Activated T-cell treated with anti-CD3 and anti-CD28 coated beads, Interleukin-2, amount 50 U/mL, for 72 hours (primary cell): ENCODE measurements around the gene MGLL. TPM values are rescaled to one million over a fixed set of nuclear protein-coding genes. Genes with fewer than 3 reads are reported as not detected.

Experiments used
- ATAC-seq, 2 donors: fragments of 150-1000 bp; cut with Tn5 transposase; replicated peaks in 1 of 2; 2 replicates each; pipeline ENCODE4 v1.10.0; 2021; ENCODE audit warnings: moderate library complexity in 2 of 2, mild to moderate bottlenecking in 1 of 2
- DNase-seq, 2 donors: peaks; one replicate each; pipeline ENCODE4 v3.0.0; 2021 to 2022; ENCODE audit warnings: mixed read lengths in 1 of 2
- H3K27ac Mint-ChIP-seq: one replicate; pipeline ENCODE4 v1.8.0; 2022; ENCODE audit warnings: mild to moderate bottlenecking, moderate library complexity, mixed read lengths
- H3K27me3 Mint-ChIP-seq: one replicate; pipeline ENCODE4 v1.8.0; 2022; ENCODE audit warnings: low read depth, mixed read lengths
- H3K36me3 Mint-ChIP-seq, 2 donors: one replicate each; pipeline ENCODE4 v1.8.0; 2022; ENCODE audit warnings: mixed read lengths in 2 of 2, mild to moderate bottlenecking in 1 of 2; ENCODE audit not compliant: insufficient read depth in 2 of 2
- H3K4me1 Mint-ChIP-seq: one replicate; pipeline ENCODE4 v1.8.0; 2022; ENCODE audit warnings: low read depth, mixed read lengths
- H3K4me3 Mint-ChIP-seq, 2 donors: one replicate each; pipeline ENCODE4 v1.8.0; 2022; ENCODE audit warnings: mild to moderate bottlenecking in 2 of 2, mixed read lengths in 2 of 2, moderate library complexity in 2 of 2
- H3K9me3 Mint-ChIP-seq, 2 donors: one replicate each; pipeline ENCODE4 v1.8.0; 2022; ENCODE audit warnings: mixed read lengths in 2 of 2
- total RNA-seq, 2 donors: library from RNA; stranded (reverse); gene quantifications; one replicate each; pipeline ENCODE4 v1.2.3, GENCODE V29; 2022

MGLL gene
- total RNA-seq, 2 donors from 2014 or later = 1.7 to 2.3 TPM

DNA sequence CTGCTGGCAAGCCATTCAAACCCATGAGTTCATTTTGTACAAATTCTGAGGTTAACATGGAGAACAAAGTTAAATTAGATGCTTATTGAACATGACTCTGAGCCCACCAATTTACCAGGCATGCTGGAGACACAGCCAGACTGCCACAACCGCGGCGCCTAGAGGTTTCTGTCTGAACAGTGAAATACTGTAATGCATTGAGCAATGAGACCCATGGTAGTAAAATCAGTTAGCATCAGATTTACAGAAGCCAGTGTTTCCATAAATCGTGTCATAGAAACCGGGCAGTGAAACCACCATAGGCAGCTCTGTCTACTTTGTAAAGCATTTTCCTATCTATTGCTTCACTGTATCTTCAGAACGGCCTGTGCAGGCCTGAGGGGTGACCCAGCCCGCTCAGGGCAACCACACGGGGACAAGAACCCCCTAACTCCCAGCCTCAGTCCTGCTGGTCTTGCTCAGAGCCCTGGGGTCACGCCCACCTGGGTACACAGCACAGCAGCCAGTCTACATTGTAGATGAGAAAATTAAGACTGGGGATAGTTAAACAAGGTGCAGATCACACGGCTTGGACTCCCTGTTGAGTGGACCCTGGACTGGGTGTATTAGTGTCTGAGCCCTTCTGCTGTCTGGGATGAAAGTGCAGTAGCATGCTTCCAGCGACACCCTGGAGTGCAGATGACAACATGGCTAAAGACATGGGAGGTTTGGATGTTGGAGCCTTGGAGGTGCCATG lies 44.2 kb downstream of the MGLL start:
- no peaks in the 10 kb centered on the region for H3K36me3 Mint-ChIP-seq
- peaks cover 9% of the 10 kb centered on the region for H3K27me3 Mint-ChIP-seq
- H3K4me1 Mint-ChIP-seq = peaks cover 23% of the 10 kb centered on the region
- H3K9me3 Mint-ChIP-seq = peaks cover 0 to 6% of the 10 kb centered on the region in 2 donors
- ATAC-seq = no peak
- no peak overlapping the region for H3K4me3 Mint-ChIP-seq
- no peak overlapping the region for H3K27ac Mint-ChIP-seq
- DNase-seq = no peak

- ATAC-seq = no peak
- peaks cover 23% of the 10 kb centered on the region for H3K4me1 Mint-ChIP-seq
- DNase-seq = no peak
- H3K27me3 Mint-ChIP-seq = peaks cover 9% of the 10 kb centered on the region
- H3K36me3 Mint-ChIP-seq = no peaks in the 10 kb centered on the region
- no peak overlapping the region for H3K27ac Mint-ChIP-seq
- peaks cover 0 to 6% of the 10 kb centered on the region in 2 donors for H3K9me3 Mint-ChIP-seq
- H3K4me3 Mint-ChIP-seq = no peak overlapping the region
Observed at GRCh38 chr3:127777332-127777731, 45.0 kb downstream of the MGLL start.

GRCh38 chr3:127776347-127776746 lies 46.0 kb downstream of the MGLL start:
- H3K27ac Mint-ChIP-seq = no peak overlapping the region
- H3K27me3 Mint-ChIP-seq = peaks cover 9% of the 10 kb centered on the region
- H3K36me3 Mint-ChIP-seq = no peaks in the 10 kb centered on the region
- peaks cover 0 to 6% of the 10 kb centered on the region in 2 donors for H3K9me3 Mint-ChIP-seq
- DNase-seq (no peak), ATAC-seq (no peak)
- H3K4me3 Mint-ChIP-seq = no peak overlapping the region
- H3K4me1 Mint-ChIP-seq = peaks cover 23% of the 10 kb centered on the region

- Mint-ChIP-seq H3K36me3 (no peaks in the 10 kb centered on the region), H3K4me3 (peak overlapping the region in 1 of 2 donors; percentile 16), H3K4me1 (peaks cover 23% of the 10 kb centered on the region), H3K9me3 (peaks cover 0 to 6% of the 10 kb centered on the region in 2 donors), H3K27me3 (peaks cover 9% of the 10 kb centered on the region), H3K27ac (no peak overlapping the region)
- no peak for DNase-seq
- ATAC-seq = no peak
Observed at GRCh38 chr3:127775398-127776109, 46.8 kb downstream of the MGLL start.

GRCh38 chr3:127774647-127775046 lies 47.7 kb downstream of the MGLL start:
- Mint-ChIP-seq H3K9me3 (peaks cover 0 to 6% of the 10 kb centered on the region in 2 donors), H3K27me3 (peaks cover 9% of the 10 kb centered on the region), H3K36me3 (no peaks in the 10 kb centered on the region), H3K4me1 (peaks cover 20% of the 10 kb centered on the region), H3K4me3 (no peak overlapping the region), H3K27ac (no peak overlapping the region)
- DNase-seq (no peak), ATAC-seq (no peak)

GRCh38 chr3:127773752-127774395 lies 48.4 kb downstream of the MGLL start:
- H3K4me1 Mint-ChIP-seq = peaks cover 17% of the 10 kb centered on the region
- DNase-seq (no peak), ATAC-seq (no peak)
- no peak overlapping the region for H3K27ac Mint-ChIP-seq
- H3K4me3 Mint-ChIP-seq = no peak overlapping the region
- peaks cover 0 to 6% of the 10 kb centered on the region in 2 donors for H3K9me3 Mint-ChIP-seq
- H3K36me3 Mint-ChIP-seq = no peaks in the 10 kb centered on the region
- peaks cover 9% of the 10 kb centered on the region for H3K27me3 Mint-ChIP-seq

- H3K9me3 Mint-ChIP-seq = peaks cover 0 to 6% of the 10 kb centered on the region in 2 donors
- peaks cover 9% of the 10 kb centered on the region for H3K27me3 Mint-ChIP-seq
- H3K36me3 Mint-ChIP-seq = peaks cover 0 to 3% of the 10 kb centered on the region in 2 donors
- peaks cover 17% of the 10 kb centered on the region for H3K4me1 Mint-ChIP-seq
- no peak overlapping the region for H3K27ac Mint-ChIP-seq
- no peak for ATAC-seq
- no peak for DNase-seq
- H3K4me3 Mint-ChIP-seq = no peak overlapping the region
Observed at GRCh38 chr3:127772827-127773751, 49.2 kb downstream of the MGLL start.

DNA sequence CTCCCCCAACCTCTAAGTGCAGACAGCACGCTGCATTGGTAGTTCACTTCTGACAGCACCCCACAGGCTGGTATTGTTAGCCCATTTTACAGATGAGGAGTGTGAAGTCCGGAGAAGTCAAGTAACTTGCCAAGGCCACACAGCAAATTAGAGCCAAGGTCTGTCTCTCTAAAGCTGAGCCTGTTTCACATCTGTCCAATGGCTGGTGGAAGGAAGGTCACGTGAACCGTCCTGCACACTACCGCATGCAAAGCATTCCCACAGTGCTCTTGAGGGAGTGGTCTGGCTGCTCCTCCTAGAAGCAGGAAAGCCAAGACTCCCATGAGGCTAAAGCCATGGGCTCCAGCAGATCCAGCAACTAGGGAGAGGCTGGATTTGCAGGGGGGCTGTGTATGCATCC lies 50.0 kb downstream of the MGLL start:
- Mint-ChIP-seq H3K36me3 (peaks cover 0 to 3% of the 10 kb centered on the region in 2 donors), H3K27ac (no peak overlapping the region), H3K27me3 (peaks cover 9% of the 10 kb centered on the region), H3K4me1 (peaks cover 17% of the 10 kb centered on the region), H3K9me3 (peaks cover 0 to 5% of the 10 kb centered on the region in 2 donors), H3K4me3 (no peak overlapping the region)
- no peak for ATAC-seq
- DNase-seq = no peak

DNA sequence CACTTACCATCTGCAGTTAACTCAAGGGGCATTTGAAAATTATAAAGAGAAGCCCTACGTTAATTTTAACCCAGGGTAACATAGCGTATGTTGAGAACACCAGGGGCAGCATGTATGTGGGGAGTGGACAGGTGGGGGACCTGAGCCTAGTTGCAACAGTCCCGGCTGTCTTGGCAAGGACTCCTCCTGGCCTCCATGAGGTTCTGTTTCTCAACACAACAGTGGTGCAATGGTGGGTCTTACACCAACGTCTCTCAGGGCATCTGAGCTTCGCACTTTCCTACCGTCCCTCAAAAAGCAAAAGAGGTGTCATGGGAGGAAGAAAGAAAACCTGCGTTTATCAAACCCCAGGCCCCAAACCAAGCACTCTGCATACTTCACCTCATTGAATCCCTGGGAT lies 50.6 kb downstream of the MGLL start:
- peaks cover 7% of the 10 kb centered on the region for H3K27me3 Mint-ChIP-seq
- no peak for ATAC-seq
- no peak for DNase-seq
- H3K4me1 Mint-ChIP-seq = peaks cover 17% of the 10 kb centered on the region
- no peak overlapping the region for H3K27ac Mint-ChIP-seq
- H3K4me3 Mint-ChIP-seq = no peak overlapping the region
- H3K36me3 Mint-ChIP-seq = peaks cover 0 to 3% of the 10 kb centered on the region in 2 donors
- peaks cover 0 to 2% of the 10 kb centered on the region in 2 donors for H3K9me3 Mint-ChIP-seq

GRCh38 chr3:127770671-127771355 lies 51.5 kb downstream of the MGLL start:
- no peak overlapping the region for H3K27ac Mint-ChIP-seq
- H3K27me3 Mint-ChIP-seq = no peaks in the 10 kb centered on the region
- H3K4me1 Mint-ChIP-seq = peaks cover 13% of the 10 kb centered on the region
- DNase-seq (no peak), ATAC-seq (no peak)
- H3K9me3 Mint-ChIP-seq = no peaks in the 10 kb centered on the region
- H3K4me3 Mint-ChIP-seq = no peak overlapping the region
- H3K36me3 Mint-ChIP-seq = peaks cover 0 to 3% of the 10 kb centered on the region in 2 donors

DNA sequence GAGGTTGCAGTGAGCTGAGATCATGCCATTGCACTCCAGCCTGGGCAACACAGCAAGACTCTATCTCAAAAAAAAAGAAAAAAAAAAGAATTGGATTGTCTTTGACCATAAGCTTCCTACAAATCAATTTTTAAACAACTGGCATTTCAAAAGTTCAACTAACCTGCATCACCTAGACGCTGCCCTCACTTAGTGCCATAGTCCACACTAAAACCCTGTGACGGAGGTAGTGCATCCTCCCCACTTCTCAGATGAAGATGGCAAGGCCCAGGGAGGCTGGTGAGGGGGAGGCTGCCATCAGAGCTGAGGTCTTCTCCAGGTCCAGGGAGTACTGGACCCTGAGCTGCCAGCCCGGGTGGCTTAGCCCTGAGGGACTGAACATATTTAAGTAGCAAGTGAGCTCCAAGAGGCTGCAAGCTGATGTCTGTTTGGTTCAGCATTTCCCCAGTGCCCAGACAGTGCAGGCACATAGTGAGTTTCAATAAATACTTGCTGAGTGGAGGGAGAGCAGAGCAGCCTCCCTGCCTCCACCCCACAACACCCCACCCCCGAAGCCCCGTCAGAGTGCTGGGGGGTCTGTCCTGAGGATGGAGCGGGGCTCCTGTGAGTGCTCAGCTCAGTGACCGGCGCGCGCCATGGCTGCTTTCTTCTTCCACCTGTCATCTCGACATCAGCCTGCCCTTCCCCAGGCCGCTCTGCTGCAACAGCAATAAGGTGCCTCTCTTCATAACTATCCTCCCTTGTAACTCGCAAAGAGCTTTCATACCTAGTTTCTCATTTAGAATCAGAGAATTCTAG lies 52.8 kb downstream of the MGLL start:
- no peak for DNase-seq
- Mint-ChIP-seq H3K4me1 (no peaks in the 10 kb centered on the region), H3K4me3 (no peak overlapping the region), H3K9me3 (no peaks in the 10 kb centered on the region), H3K27ac (no peak overlapping the region), H3K27me3 (no peaks in the 10 kb centered on the region), H3K36me3 (peaks cover 0 to 3% of the 10 kb centered on the region in 2 donors)
- ATAC-seq = no peak
